AG04450 (cell line): Measurements from ENCODE around the gene PPP2R3C. TPM values are rescaled to one million over a fixed set of nuclear protein-coding genes. Genes with fewer than 3 reads are reported as not detected.

Source experiments
- CTCF ChIA-PET: fragments of 300-600, 350-600 bp; formaldehyde crosslinking; extraction: SDS; loops from one replicate; lab custom pipeline; 2022; ENCODE audit warnings: antibody characterized with exemption, inconsistent platforms; lab: Charles Lee
- POLR2A ChIA-PET: fragments of 350-600 bp; formaldehyde crosslinking; extraction: SDS; loops from one replicate; lab custom pipeline; 2021; ENCODE audit warnings: antibody characterized with exemption, inconsistent platforms; lab: Yijun Ruan, JAX
- DNase-seq: peaks from one replicate; pipeline ENCODE4 v3.0.0-alpha.2; 2011; ENCODE audit warnings: low read depth, low spot score
- H3K27ac ChIP-seq: one replicate; pipeline ENCODE4 v1.5.1; 2012; ENCODE audit warnings: low read depth, low read length, control low read depth
- H3K27me3 ChIP-seq: one replicate; pipeline ENCODE4 v1.6.0; 2012; ENCODE audit warnings: low read length; ENCODE audit not compliant: control insufficient read depth, insufficient read depth
- H3K4me3 ChIP-seq: 2 replicates; pipeline ENCODE4 v1.5.1; 2011; ENCODE audit warnings: mild to moderate bottlenecking, low read depth, low read length, control low read depth
- H3K9me3 ChIP-seq: 2 replicates; pipeline ENCODE4 v1.5.1; 2012; ENCODE audit warnings: low read length; ENCODE audit not compliant: control insufficient read depth, insufficient read depth
- polyA plus RNA-seq: library from polyadenylated mRNA; depleted of rRNA; stranded (reverse); fragments of >200 nt; gene quantifications from 2 replicates; pipeline ENCODE4 v1.2.3, GENCODE V29; 2011
- TF ChIP-seq, protein P1 (sequence below): IDR thresholded peaks from 2 replicates; pipeline ENCODE4 v1.5.1; 2011; ENCODE audit warnings: low read depth, low read length, control low read depth, inconsistent platforms

Gene PPP2R3C
- polyA plus RNA-seq, 1 experiment = 43.7 TPM

- Histone ChIP-seq H3K27me3 (no peaks in the 10 kb centered on the region), H3K9me3 (no peaks in the 10 kb centered on the region), H3K4me3 (no peak overlapping the region), H3K27ac (no peak overlapping the region)
- ChIA-PET POLR2A (no interaction called here), CTCF (no interaction called here)
- TF ChIP-seq, protein P1, sequence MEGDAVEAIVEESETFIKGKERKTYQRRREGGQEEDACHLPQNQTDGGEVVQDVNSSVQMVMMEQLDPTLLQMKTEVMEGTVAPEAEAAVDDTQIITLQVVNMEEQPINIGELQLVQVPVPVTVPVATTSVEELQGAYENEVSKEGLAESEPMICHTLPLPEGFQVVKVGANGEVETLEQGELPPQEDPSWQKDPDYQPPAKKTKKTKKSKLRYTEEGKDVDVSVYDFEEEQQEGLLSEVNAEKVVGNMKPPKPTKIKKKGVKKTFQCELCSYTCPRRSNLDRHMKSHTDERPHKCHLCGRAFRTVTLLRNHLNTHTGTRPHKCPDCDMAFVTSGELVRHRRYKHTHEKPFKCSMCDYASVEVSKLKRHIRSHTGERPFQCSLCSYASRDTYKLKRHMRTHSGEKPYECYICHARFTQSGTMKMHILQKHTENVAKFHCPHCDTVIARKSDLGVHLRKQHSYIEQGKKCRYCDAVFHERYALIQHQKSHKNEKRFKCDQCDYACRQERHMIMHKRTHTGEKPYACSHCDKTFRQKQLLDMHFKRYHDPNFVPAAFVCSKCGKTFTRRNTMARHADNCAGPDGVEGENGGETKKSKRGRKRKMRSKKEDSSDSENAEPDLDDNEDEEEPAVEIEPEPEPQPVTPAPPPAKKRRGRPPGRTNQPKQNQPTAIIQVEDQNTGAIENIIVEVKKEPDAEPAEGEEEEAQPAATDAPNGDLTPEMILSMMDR = no peak
- no peak for DNase-seq
Measured at GRCh38 chr14:35052637-35053036, 69.2 kb downstream of the PPP2R3C start.

DNA sequence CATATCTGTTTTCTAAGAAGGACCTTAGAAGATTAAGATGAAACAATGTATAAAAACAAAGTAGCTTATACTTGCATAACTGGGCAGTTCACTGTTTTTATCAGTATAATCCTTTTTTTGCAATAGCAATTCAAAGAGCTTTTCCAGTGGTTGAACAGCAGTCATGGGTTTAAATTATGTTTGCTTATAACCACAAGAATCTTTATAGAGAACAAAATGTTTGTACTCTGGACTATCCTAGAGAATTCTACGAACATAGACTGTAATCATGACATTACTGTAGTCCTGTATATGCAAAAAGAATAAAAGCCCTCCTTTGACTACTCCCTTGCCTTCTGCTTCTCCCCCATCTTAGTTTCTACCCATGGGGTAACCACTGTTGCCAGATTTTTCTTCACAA is 70.0 kb downstream of the PPP2R3C start:
- DNase-seq = no peak
- ChIA-PET CTCF (no interaction called here), POLR2A (interaction anchor here (0.5 to 0.6 kb wide), 2 partner anchors 61 to 348 kb away, joined by 6 to 7 read pairs; no protein-coding TSS in a partner anchor)
- TF ChIP-seq, protein P1 = no peak
- Histone ChIP-seq H3K9me3 (no peaks in the 10 kb centered on the region), H3K4me3 (no peak overlapping the region), H3K27ac (no peak overlapping the region), H3K27me3 (no peaks in the 10 kb centered on the region)

GRCh38 chr14:35050652-35051051 is 71.1 kb downstream of the PPP2R3C start:
- ChIA-PET POLR2A (interaction anchor here (0.6 to 0.9 kb wide), 2 partner anchors 9 to 10 kb away, joined by 4 to 6 read pairs; no protein-coding TSS in a partner anchor), CTCF (interaction anchor here (0.5 kb wide), 1 partner anchor 403 kb away, joined by 9 read pairs; no protein-coding TSS in a partner anchor)
- DNase-seq = no peak
- H3K4me3 ChIP-seq = no peak overlapping the region
- H3K9me3 ChIP-seq = no peaks in the 10 kb centered on the region
- H3K27ac ChIP-seq = no peak overlapping the region
- TF ChIP-seq, protein P1 = no peak
- no peaks in the 10 kb centered on the region for H3K27me3 ChIP-seq

DNA sequence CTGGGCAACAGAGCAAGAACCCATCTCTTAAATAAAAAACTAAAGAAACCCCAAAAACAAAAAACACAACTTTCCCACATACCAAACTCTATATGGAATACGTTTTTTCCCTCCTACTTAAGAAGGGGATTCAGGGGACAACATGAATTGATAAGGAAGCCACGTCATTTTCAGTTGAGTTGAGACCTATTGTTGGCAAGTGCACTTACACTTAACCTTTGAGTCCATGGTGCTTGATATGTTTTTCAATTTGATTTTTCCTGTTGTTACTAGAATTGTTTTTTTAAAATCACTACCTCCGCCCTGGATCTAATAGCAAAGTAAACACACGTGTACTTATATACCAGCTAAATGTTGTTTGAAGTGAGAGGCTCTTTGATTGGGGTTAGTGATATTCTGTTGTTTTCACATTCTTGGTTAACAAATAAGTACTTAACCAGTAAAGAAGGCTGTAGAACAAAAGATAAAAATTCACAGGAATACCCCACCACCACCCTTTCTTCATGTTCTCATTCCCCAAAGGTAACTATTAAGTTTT is 73.7 kb downstream of the PPP2R3C start:
- ChIA-PET CTCF (no interaction called here), POLR2A (no interaction called here)
- Histone ChIP-seq H3K4me3 (no peak overlapping the region), H3K27ac (no peak overlapping the region), H3K9me3 (no peaks in the 10 kb centered on the region), H3K27me3 (no peaks in the 10 kb centered on the region)
- TF ChIP-seq, protein P1 = no peak
- DNase-seq = no peak

GRCh38 chr14:35046751-35047536 is 74.8 kb downstream of the PPP2R3C start:
- no peak for DNase-seq
- Histone ChIP-seq H3K9me3 (no peaks in the 10 kb centered on the region), H3K4me3 (peak overlapping the region; percentile 91), H3K27ac (peak overlapping the region; percentile 96), H3K27me3 (no peaks in the 10 kb centered on the region)
- TF ChIP-seq, protein P1 = no peak
- CTCF ChIA-PET = no interaction called here
- POLR2A ChIA-PET = interaction anchor here (0.5 to 1.8 kb wide), 8 partner anchors 10 to 358 kb away, joined by 3 to 8 read pairs (median 4); partner anchors contain the start of genes BAZ1A, NFKBIA and PSMA6
